Gastrocnemius medialis (tissue), 4 donors: ENCODE results near the gene GLYR1. TPM values are rescaled to one million over a fixed set of nuclear protein-coding genes. Genes with fewer than 3 reads are reported as not detected.

ENCODE experiments used
- ATAC-seq, 2 donors: fragments of 150-250 bp; one replicate each; pipeline ENCODE4 v1.9.1; 2016
- DNase-seq, 2 donors: peaks; one replicate each; pipeline ENCODE4 v3.0.0-alpha.2; 2019
- H3K27ac ChIP-seq, 4 donors: fragments of 200-600 bp; sonication (generic); 1 replicate in 1 of 4; 2 replicates in 3 of 4; pipeline ENCODE4 v1.5.1; 2016 to 2018; ENCODE audit warnings: mild to moderate bottlenecking in 2 of 4, moderate library complexity in 1 of 4
- H3K27me3 ChIP-seq, 3 donors: fragments of 200-600 bp; sonication (generic) in 2 of 3; 1 replicate in 1 of 3; 2 replicates in 2 of 3; pipeline versions ENCODE4 v1.5.1 to v1.6.0; 2016 to 2019; ENCODE audit warnings: mild to moderate bottlenecking in 1 of 3, moderate library complexity in 1 of 3
- H3K36me3 ChIP-seq, 2 donors: fragments of 200-600 bp; sonication (generic) in 1 of 2; one replicate each; pipeline ENCODE4 v1.5.1; 2017 to 2018
- H3K4me1 ChIP-seq, 2 donors: fragments of 200-600 bp; sonication (generic) in 1 of 2; one replicate each; pipeline ENCODE4 v1.5.1; 2016 to 2017; ENCODE audit warnings: mild to moderate bottlenecking in 2 of 2
- H3K4me3 ChIP-seq, 4 donors: fragments of 200-600 bp; sonication (generic) in 3 of 4; 1 replicate in 1 of 4; 2 replicates in 3 of 4; pipeline ENCODE4 v1.5.1; 2016 to 2019; ENCODE audit warnings: mild to moderate bottlenecking in 2 of 4
- H3K9me3 ChIP-seq, 3 donors: fragments of 200-600 bp; sonication (generic) in 2 of 3; 1 replicate in 1 of 3; 2 replicates in 2 of 3; pipeline ENCODE4 v1.5.1; 2016 to 2019
- CTCF ChIP-seq, 5 experiments: fragments of 450-650 bp in 3 of 5; fragments of 200-600 bp in 2 of 5; sonication (generic) in 2 of 5; IDR thresholded peaks in 4 of 5; conservative IDR thresholded peaks in 1 of 5; 1 replicate in 4 of 5; 2 replicates in 1 of 5; pipeline ENCODE4 v1.5.1; 2016 to 2019; ENCODE audit warnings: antibody characterized with exemption in 5 of 5, mild to moderate bottlenecking in 3 of 5, moderate library complexity in 3 of 5
- POLR2A ChIP-seq, 2 donors: fragments of 450-650 bp; IDR thresholded peaks; one replicate each; pipeline ENCODE4 v1.6.1; 2017; ENCODE audit warnings: antibody characterized with exemption in 2 of 2, mild to moderate bottlenecking in 2 of 2, moderate library complexity in 2 of 2
- in situ Hi-C, 4 donors: fragments of 200-750 bp; cut with MboI; loops; one replicate each; pipeline versions ENCODE4 v1.15.0 to v1.8.0; 2017; ENCODE audit warnings: low sequenced_read_pairs in 4 of 4
- intact Hi-C: fragments of 100-400 bp; cut with DNase I; formaldehyde crosslinking; loops from one replicate; pipeline ENCODE4 v1.15.1; 2023; ENCODE audit warnings: low total_unique reads
- total RNA-seq, 4 donors: library from RNA; depleted of rRNA; stranded (reverse); fragments of >200 nt; gene quantifications; one replicate each; pipeline versions ENCODE4 v1.1.0 to v1.2.3, GENCODE V29; 2016

Gene GLYR1
- total RNA-seq, 4 donors from 2014 or later = 39.4 to 56.7 (median 53.0) TPM

- intact Hi-C loops = no loop called here
- H3K4me3 ChIP-seq = no peak within 1 kb of the TSS
- no peaks in the 10 kb centered on the region for H3K9me3 ChIP-seq
- H3K36me3 ChIP-seq = peaks cover 0 to 8% of the 10 kb centered on the region in 2 donors
- no peak within 1 kb of the TSS for H3K27ac ChIP-seq
- in situ Hi-C loops = no loop called here
- peaks cover 0 to 2% of the 10 kb centered on the region in 2 donors for H3K4me1 ChIP-seq
- no peaks in the 10 kb centered on the region for H3K27me3 ChIP-seq
- ATAC-seq (no peak), DNase-seq (no peak)
- TF ChIP-seq CTCF (IDR thresholded peaks at IDR 0.05 in 4 of 5, conservative IDR thresholded peaks at IDR 0.05 in 1 of 5) (no peak), POLR2A (IDR thresholded peaks at IDR 0.05) (no peak)
Observed at GRCh38 chr16:4795181-4795827, 51.8 kb downstream of the GLYR1 start, which contains the start of gene SMIM22. SMIM22 (plus strand) TSS chr16:4795369; CDS start chr16:4795735, 366 bp downstream.

DNA sequence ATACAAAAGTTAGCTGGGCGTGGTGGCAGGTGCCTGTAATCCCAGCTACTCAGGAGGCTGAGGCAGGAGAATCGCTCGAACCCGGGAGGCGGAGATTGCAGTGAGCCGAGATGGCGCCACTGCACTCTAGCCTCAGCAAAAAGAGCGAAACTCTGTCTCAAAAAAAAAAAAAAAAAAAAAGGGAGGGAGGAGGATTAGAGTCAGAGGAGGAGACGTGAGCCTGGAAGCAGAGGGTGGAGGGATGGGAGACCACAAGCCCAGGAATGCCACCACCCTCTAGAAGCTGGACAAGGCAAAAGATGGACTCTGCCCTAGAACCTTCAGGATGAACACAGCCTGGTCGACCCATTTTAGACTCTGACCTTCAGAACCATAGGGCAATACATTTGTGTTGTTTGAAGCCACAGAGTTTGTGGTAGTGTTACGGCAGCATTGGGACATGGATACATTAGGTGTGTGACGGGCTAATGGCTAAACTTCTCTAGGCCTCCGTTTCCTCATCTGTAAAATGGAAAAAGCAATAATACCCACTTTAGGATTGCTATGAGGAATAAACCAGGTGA lies 54.1 kb downstream of the GLYR1 start:
- Histone ChIP-seq H3K36me3 (peaks cover 0 to 8% of the 10 kb centered on the region in 2 donors), H3K4me1 (no peaks in the 10 kb centered on the region), H3K9me3 (no peaks in the 10 kb centered on the region), H3K27ac (no peak overlapping the region), H3K27me3 (no peaks in the 10 kb centered on the region), H3K4me3 (no peak overlapping the region)
- intact Hi-C loops (no loop called here), in situ Hi-C loops (no loop called here)
- no peak for ATAC-seq
- no peak for DNase-seq
- no peak for TF ChIP-seq CTCF (IDR thresholded peaks at IDR 0.05 in 4 of 5, conservative IDR thresholded peaks at IDR 0.05 in 1 of 5)
- no peak for TF ChIP-seq POLR2A (IDR thresholded peaks at IDR 0.05)

DNA sequence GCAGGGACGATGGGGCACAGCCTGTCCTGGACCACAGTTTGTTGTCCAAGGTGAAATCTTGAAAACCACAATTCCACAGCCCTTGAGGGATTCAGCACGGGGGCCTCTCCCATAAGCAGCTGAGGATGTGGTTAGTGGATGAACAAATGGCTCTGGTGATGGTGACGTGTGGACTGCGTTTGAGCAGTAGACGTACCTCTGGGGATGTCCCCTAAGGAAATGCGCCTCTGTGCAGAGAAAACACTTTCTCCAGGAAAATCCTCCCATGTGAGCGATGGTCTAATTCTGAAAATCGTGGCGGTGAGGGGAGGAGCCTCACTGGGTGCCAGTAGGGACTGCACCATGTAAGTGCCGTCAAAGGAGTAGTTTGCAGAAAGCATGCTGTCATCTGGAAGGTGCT lies 56.2 kb downstream of the GLYR1 start:
- TF ChIP-seq POLR2A (IDR thresholded peaks at IDR 0.05) (no peak), CTCF (IDR thresholded peaks at IDR 0.05 in 4 of 5, conservative IDR thresholded peaks at IDR 0.05 in 1 of 5) (no peak)
- ATAC-seq (no peak), DNase-seq (no peak)
- in situ Hi-C loops (no loop called here), intact Hi-C loops (no loop called here)
- Histone ChIP-seq H3K27ac (no peak overlapping the region), H3K36me3 (no peaks in the 10 kb centered on the region), H3K9me3 (no peaks in the 10 kb centered on the region), H3K4me3 (no peak overlapping the region), H3K27me3 (no peaks in the 10 kb centered on the region), H3K4me1 (no peaks in the 10 kb centered on the region)

DNA sequence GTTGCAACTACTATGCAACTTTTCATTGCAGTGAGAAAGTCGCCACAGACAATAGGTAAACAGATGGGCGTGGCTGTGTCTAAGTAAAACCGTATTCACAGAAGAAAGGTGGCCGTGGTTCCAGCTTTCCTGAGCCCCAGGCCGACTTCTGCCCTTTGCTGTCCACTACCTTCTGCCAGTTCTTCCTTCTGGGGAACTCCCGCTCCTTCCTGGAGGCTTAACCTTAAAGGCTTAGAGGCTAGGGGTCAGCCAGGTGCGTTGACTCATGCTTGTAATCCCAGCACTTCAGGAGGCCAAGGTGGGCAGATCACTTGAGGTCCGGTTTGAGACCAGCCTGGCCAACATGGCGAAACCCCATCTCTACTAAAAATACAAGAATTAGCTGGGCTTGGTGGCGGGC lies 56.8 kb downstream of the GLYR1 start:
- no peaks in the 10 kb centered on the region for H3K4me1 ChIP-seq
- intact Hi-C loops = no loop called here
- H3K4me3 ChIP-seq = no peak overlapping the region
- in situ Hi-C loops = no loop called here
- DNase-seq (no peak), ATAC-seq (no peak)
- H3K27me3 ChIP-seq = no peaks in the 10 kb centered on the region
- no peak overlapping the region for H3K27ac ChIP-seq
- no peaks in the 10 kb centered on the region for H3K9me3 ChIP-seq
- no peaks in the 10 kb centered on the region for H3K36me3 ChIP-seq
- no peak for TF ChIP-seq POLR2A (IDR thresholded peaks at IDR 0.05)
- no peak for TF ChIP-seq CTCF (IDR thresholded peaks at IDR 0.05 in 4 of 5, conservative IDR thresholded peaks at IDR 0.05 in 1 of 5)
